Measurements from ENCODE around the gene POU2F3.

Gene POU2F3

GRCh38 chr11:120226714-120227113, 13.2 kb upstream of the POU2F3 start:
- DNase-seq (ENCODE audit: low read depth) = no peak

- DNase-seq (ENCODE audit: low read depth) = no peak
These were observed 12.6 kb upstream of the POU2F3 start for GRCh38 chr11:120227228-120227852.

GRCh38 chr11:120228794-120229384, 11.1 kb upstream of the POU2F3 start:
- no peak for DNase-seq (ENCODE audit: low read depth)

GRCh38 chr11:120229451-120230424, 10.2 kb upstream of the POU2F3 start:
- no peak for DNase-seq (ENCODE audit: low read depth)

GRCh38 chr11:120230433-120231071, 9.4 kb upstream of the POU2F3 start:
- DNase-seq (ENCODE audit: low read depth) = no peak

- DNase-seq (ENCODE audit: low read depth) = no peak
These were observed 8.0 kb upstream of the POU2F3 start for GRCh38 chr11:120231963-120232362.

GRCh38 chr11:120233207-120233803, 6.6 kb upstream of the POU2F3 start:
- no peak for DNase-seq (ENCODE audit: low read depth)

GRCh38 chr11:120235024-120235628, 4.8 kb upstream of the POU2F3 start:
- DNase-seq (ENCODE audit: low read depth) = no peak

- DNase-seq (ENCODE audit: low read depth) = no peak
These were observed 3.5 kb upstream of the POU2F3 start for GRCh38 chr11:120236169-120237107.

GRCh38 chr11:120238968-120239620, 846 bp upstream of the POU2F3 start:
- no peak for DNase-seq (ENCODE audit: low read depth)

- DNase-seq (ENCODE audit: low read depth) = no peak
These were observed 926 bp downstream of the POU2F3 start for GRCh38 chr11:120240866-120241265.

GRCh38 chr11:120241277-120241676, 1.3 kb downstream of the POU2F3 start:
- no peak for DNase-seq (ENCODE audit: low read depth)

GRCh38 chr11:120243221-120243620, 3.3 kb downstream of the POU2F3 start:
- DNase-seq (ENCODE audit: low read depth) = no peak

GRCh38 chr11:120244476-120245365, 4.8 kb downstream of the POU2F3 start:
- DNase-seq (ENCODE audit: low read depth) = no peak

- no peak for DNase-seq (ENCODE audit: low read depth)
These were observed 5.5 kb downstream of the POU2F3 start for GRCh38 chr11:120245434-120245833.

GRCh38 chr11:120248551-120249278, 8.8 kb downstream of the POU2F3 start:
- no peak for DNase-seq (ENCODE audit: low read depth)

- no peak for DNase-seq (ENCODE audit: low read depth)
These were observed 9.6 kb downstream of the POU2F3 start for GRCh38 chr11:120249279-120250262.
